GM23248 (cell line): ENCODE measurements around the gene ERBB4. TPM values are rescaled to one million over a fixed set of nuclear protein-coding genes. Genes with fewer than 3 reads are reported as not detected.
"Not testable (repeated sequence)": the region's sequence is repeated elsewhere in the genome, so short reads cannot be mapped to it uniquely, and the experiment has no call there.

Source experiments
- DNase-seq: peaks from one replicate; pipeline ENCODE4 v3.0.0-alpha.2; 2015
- H2AFZ ChIP-seq: fragments of 200-600 bp; sonication (generic); 2 replicates; pipeline ENCODE4 v1.6.1; 2016; ENCODE audit warnings: antibody characterized with exemption
- H3F3A ChIP-seq: fragments of 200-600 bp; sonication (generic); 2 replicates; pipeline ENCODE4 v1.6.1; 2016; ENCODE audit warnings: mild to moderate bottlenecking, antibody characterized with exemption, mixed run types; ENCODE audit not compliant: insufficient read depth
- H3K27ac ChIP-seq: fragments of 200-600 bp; sonication (generic); 2 replicates; pipeline ENCODE4 v1.5.1; 2016; ENCODE audit warnings: mild to moderate bottlenecking
- H3K27me3 ChIP-seq: fragments of 200-600 bp; sonication (generic); replicated peaks from 2 replicates; pipeline ENCODE4 v1.6.1; 2016; ENCODE audit warnings: mild to moderate bottlenecking; ENCODE audit not compliant: insufficient read depth
- H3K36me3 ChIP-seq: fragments of 200-600 bp; sonication (generic); 2 replicates; pipeline ENCODE4 v1.6.1; 2016; ENCODE audit warnings: low read depth, mild to moderate bottlenecking
- H3K4me1 ChIP-seq: fragments of 200-600 bp; sonication (generic); 2 replicates; pipeline ENCODE4 v1.6.1; 2016; ENCODE audit warnings: mild to moderate bottlenecking; ENCODE audit not compliant: insufficient read depth
- H3K4me2 ChIP-seq: fragments of 200-600 bp; sonication (generic); one replicate; pipeline ENCODE4 v1.6.1; 2016; ENCODE audit warnings: mild to moderate bottlenecking; ENCODE audit not compliant: unreplicated experiment
- H3K4me3 ChIP-seq: fragments of 200-600 bp; sonication (generic); 2 replicates; pipeline ENCODE4 v1.5.1; 2016; ENCODE audit warnings: mild to moderate bottlenecking
- H3K79me2 ChIP-seq: fragments of 200-600 bp; sonication (generic); 2 replicates; pipeline ENCODE4 v1.6.1; 2016; ENCODE audit warnings: mild to moderate bottlenecking; ENCODE audit not compliant: insufficient read depth
- H3K9ac ChIP-seq: fragments of 200-600 bp; sonication (generic); 2 replicates; pipeline ENCODE4 v1.6.1; 2016; ENCODE audit warnings: mild to moderate bottlenecking
- H3K9me2 ChIP-seq: fragments of 200-600 bp; sonication (generic); 2 replicates; pipeline ENCODE4 v1.6.1; 2016; ENCODE audit warnings: mixed run types, mild to moderate bottlenecking, moderate library complexity; ENCODE audit not compliant: insufficient read depth
- H3K9me3 ChIP-seq: fragments of 200-600 bp; sonication (generic); one replicate; pipeline ENCODE4 v1.6.1; 2017; ENCODE audit warnings: low read depth
- H4K20me1 ChIP-seq: fragments of 200-600 bp; sonication (generic); 2 replicates; pipeline ENCODE4 v1.6.0; 2016; ENCODE audit not compliant: insufficient read depth
- EZH2 ChIP-seq: fragments of 200-600 bp; sonication (generic); IDR thresholded peaks from 2 replicates; pipeline ENCODE4 v1.6.1; 2018; ENCODE audit warnings: antibody characterized with exemption, mild to moderate bottlenecking; ENCODE audit not compliant: insufficient read depth, poor library complexity, severe bottlenecking
- EZH2phosphoT487 ChIP-seq: fragments of 200-600 bp; sonication (generic); IDR thresholded peaks from 2 replicates; pipeline ENCODE4 v1.6.1; 2018; ENCODE audit warnings: antibody characterized with exemption, moderate library complexity, mild to moderate bottlenecking, low read depth; ENCODE audit not compliant: insufficient read depth
- WGBS, 2 experiments: methylation state at CpG; one replicate each; pipeline ENCODE4 v1.1.6; 2015 to 2017; ENCODE audit warnings: low lambda C conversion rate in 2 of 2, low coverage in 1 of 2; ENCODE audit errors: missing lambda C conversion rate in 2 of 2; 5-methylcytosine and 5-hydroxymethylcytosine counted together
- in situ Hi-C: fragments of 300-500 bp; cut with MboI; formaldehyde crosslinking; loops from 2 replicates; pipeline ENCODE4 v1.15.0; 2020
- polyA plus RNA-seq: library from polyadenylated mRNA; unstranded; fragments of >200 nt; fragmentation: Nextera tagmentation; extraction: Ambion mirVana; gene quantifications from 2 replicates; pipeline ENCODE4 v1.2.1, GENCODE V29; 2016
- total RNA-seq: library from RNA; depleted of rRNA; stranded (reverse); fragments of >200 nt; shearing (Covaris generic); gene quantifications from 2 replicates; pipeline ENCODE4 v1.2.3, GENCODE V29; 2014

The ERBB4 gene
- total and polyA plus RNA-seq, 2 experiments from 2014 or later, result not detected

- Histone ChIP-seq H3K9me2 (no peaks in the 10 kb centered on the region), H3K4me2 (no peak overlapping the region), H2AFZ (no peak overlapping the region; the same call in 1 of the 2 replicates), H3K27me3 (no peaks in the 10 kb centered on the region), H3K27ac (no peak overlapping the region), H3F3A (no peaks in the 10 kb centered on the region), H3K79me2 (no peaks in the 10 kb centered on the region), H3K9ac (no peak overlapping the region), H3K9me3 (no peaks in the 10 kb centered on the region), H3K4me1 (no peaks in the 10 kb centered on the region), H3K4me3 (peak overlapping the region; percentile 1; the same call in 1 of the 2 replicates), H3K36me3 (no peaks in the 10 kb centered on the region), H4K20me1 (no peaks in the 10 kb centered on the region)
- in situ Hi-C loops, result no loop called here
- 59 to 64% methylated on average over 6 of the region's 6 CpGs for WGBS, 2 experiments
- no peak for TF ChIP-seq EZH2phosphoT487
- no peak for TF ChIP-seq EZH2
- peak; percentile 2 for DNase-seq
These were observed 927.5 kb downstream of the ERBB4 start for GRCh38 chr2:211611061-211611518.

DNA sequence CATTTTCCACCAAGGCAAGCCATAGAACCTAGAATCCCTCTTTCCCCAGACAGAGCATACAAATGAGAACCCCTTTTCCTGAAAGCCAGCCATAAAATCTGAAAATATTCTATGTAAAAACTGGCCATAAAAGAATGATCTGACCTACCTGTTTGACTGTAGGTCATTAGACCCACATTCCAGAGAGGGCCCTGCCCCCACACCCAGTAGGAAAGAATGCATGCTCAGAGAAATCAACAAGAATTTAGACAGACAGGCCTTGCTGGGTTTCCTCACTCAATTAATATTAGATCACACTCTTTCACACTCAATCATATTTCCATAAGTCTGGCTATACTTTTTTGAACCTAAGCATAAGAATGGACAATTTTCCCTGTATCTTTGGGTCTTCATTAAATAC lies 929.5 kb downstream of the ERBB4 start:
- Histone ChIP-seq H3K36me3 (no peaks in the 10 kb centered on the region), H3K9me2 (no peaks in the 10 kb centered on the region), H2AFZ (no peak overlapping the region), H3F3A (no peaks in the 10 kb centered on the region), H3K4me1 (no peaks in the 10 kb centered on the region), H3K4me2 (no peak overlapping the region), H3K27me3 (no peaks in the 10 kb centered on the region), H4K20me1 (no peaks in the 10 kb centered on the region), H3K79me2 (no peaks in the 10 kb centered on the region), H3K4me3 (no peak overlapping the region), H3K9me3 (no peaks in the 10 kb centered on the region), H3K27ac (no peak overlapping the region), H3K9ac (no peak overlapping the region)
- TF ChIP-seq EZH2 (no peak), EZH2phosphoT487 (no peak)
- no peak for DNase-seq
- in situ Hi-C loops, result no loop called here

DNA sequence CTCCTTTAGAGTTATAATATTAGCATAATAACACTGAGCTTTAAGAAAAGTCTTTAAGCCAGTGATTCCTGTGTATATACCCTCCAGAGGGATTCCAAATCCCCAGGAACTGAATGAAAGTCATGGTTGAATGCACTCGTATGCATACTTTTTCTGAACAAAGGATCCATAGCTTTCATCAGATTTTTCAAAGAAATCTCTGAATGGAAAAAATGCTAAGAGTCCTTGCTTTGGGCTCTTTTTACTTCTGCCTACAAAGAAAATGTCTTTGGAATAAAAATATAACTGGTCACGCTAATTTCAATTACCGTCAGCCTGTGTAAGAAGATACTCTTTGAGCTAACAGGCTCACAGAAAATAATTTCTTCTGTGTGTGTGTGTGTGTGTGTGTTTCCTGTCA lies 939.5 kb downstream of the ERBB4 start:
- peaks cover 4% of the 10 kb centered on the region for H3K9me3 ChIP-seq
- TF ChIP-seq EZH2, result no peak
- TF ChIP-seq EZH2phosphoT487, result no peak
- no peak overlapping the region for H2AFZ ChIP-seq
- no peaks in the 10 kb centered on the region for H3K27me3 ChIP-seq
- H3K4me3 ChIP-seq, result no peak overlapping the region
- no peaks in the 10 kb centered on the region for H3F3A ChIP-seq
- H3K36me3 ChIP-seq, result no peaks in the 10 kb centered on the region
- H3K79me2 ChIP-seq, result no peaks in the 10 kb centered on the region
- H3K27ac ChIP-seq, result no peak overlapping the region
- WGBS, 2 experiments, result 24 to 26% methylated on average over 3 of the region's 3 CpGs
- no peaks in the 10 kb centered on the region for H3K4me1 ChIP-seq
- in situ Hi-C loops, result no loop called here
- no peak overlapping the region for H3K9ac ChIP-seq
- no peaks in the 10 kb centered on the region for H3K9me2 ChIP-seq
- H3K4me2 ChIP-seq, result no peak overlapping the region
- DNase-seq, result no peak
- no peaks in the 10 kb centered on the region for H4K20me1 ChIP-seq

GRCh38 chr2:211598238-211598637 lies 940.4 kb downstream of the ERBB4 start:
- Histone ChIP-seq H3K79me2 (no peaks in the 10 kb centered on the region), H3K36me3 (no peaks in the 10 kb centered on the region), H3K4me3 (no peak overlapping the region), H3K9me3 (no peaks in the 10 kb centered on the region), H3K9ac (no peak overlapping the region), H2AFZ (no peak overlapping the region), H3K4me1 (no peaks in the 10 kb centered on the region), H3K9me2 (no peaks in the 10 kb centered on the region), H3K27me3 (no peaks in the 10 kb centered on the region), H4K20me1 (no peaks in the 10 kb centered on the region), H3K27ac (no peak overlapping the region), H3F3A (no peaks in the 10 kb centered on the region), H3K4me2 (no peak overlapping the region)
- in situ Hi-C loops, result no loop called here
- no peak for DNase-seq
- TF ChIP-seq EZH2 (no peak), EZH2phosphoT487 (no peak)
- 0 to 2% methylated on average over 2 of the region's 2 CpGs for WGBS, 2 experiments

- H2AFZ ChIP-seq, in situ Hi-C loops, H3F3A ChIP-seq, DNase-seq, H3K9ac ChIP-seq, H3K79me2 ChIP-seq, H3K4me3 ChIP-seq, H3K4me1 ChIP-seq, H3K36me3 ChIP-seq, H3K4me2 ChIP-seq, H4K20me1 ChIP-seq, H3K27me3 ChIP-seq, H3K9me2 ChIP-seq, H3K27ac ChIP-seq, H3K9me3 ChIP-seq: not testable (repeated sequence)
- WGBS, 2 experiments, result 1 to 3% methylated on average over 12 of the region's 12 CpGs
These were observed 946.6 kb downstream of the ERBB4 start for GRCh38 chr2:211592006-211592405.
